IPS-NIHi7 (cell line): ENCODE results near the gene B3GAT1.

Source experiments
- DNase-seq: peaks from one replicate; pipeline ENCODE4 v3.0.0; 2012; ENCODE audit warnings: mixed read lengths; ENCODE audit errors: extremely low spot score

Gene B3GAT1

GRCh38 chr11:134391656-134392055, 20.4 kb downstream of the B3GAT1 start:
- no peak for DNase-seq

- DNase-seq: no peak
Measured at GRCh38 chr11:134390706-134391569, 21.1 kb downstream of the B3GAT1 start.

GRCh38 chr11:134389464-134390180, 22.4 kb downstream of the B3GAT1 start:
- DNase-seq: no peak

DNA sequence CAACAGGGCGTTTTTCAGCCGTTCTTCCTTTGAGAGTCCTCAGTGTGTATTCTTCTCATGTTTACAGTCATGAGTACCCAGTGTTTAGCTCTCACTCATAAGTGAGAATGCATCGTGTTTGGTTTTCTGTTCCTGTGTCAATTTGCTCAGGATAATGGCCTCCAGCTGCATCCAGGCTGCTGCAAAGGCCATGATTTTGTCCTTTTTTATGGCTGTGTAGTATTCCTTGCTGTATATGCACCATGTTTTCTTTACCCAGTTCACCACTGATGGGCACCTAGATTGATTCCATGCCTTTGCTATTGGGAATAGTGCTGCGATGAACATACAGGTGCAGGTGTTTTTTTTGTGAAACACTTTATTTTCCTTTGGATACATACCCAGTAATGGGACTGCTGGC, 23.5 kb downstream of the B3GAT1 start:
- no peak for DNase-seq

DNA sequence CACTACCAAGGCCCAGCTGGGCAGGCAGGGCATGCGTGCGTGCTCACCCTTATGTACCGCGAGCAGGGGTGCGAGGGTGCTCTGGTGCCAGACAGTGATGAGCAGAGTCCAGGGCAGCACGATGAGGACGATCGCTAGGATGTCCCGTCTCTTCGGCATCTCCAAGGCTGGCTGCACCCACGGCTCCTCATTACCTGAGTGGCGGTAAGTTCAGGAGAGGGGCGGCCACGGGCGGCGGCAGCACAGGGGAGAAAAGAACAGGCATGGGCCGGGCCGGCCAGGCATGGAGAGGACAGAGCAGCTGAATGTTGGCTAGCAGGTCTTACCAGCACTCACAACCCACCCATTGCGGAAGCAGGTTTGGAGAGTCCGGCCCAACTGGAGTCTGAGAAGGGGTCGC, 24.5 kb downstream of the B3GAT1 start:
- DNase-seq: no peak

- DNase-seq: no peak
Measured at GRCh38 chr11:134386945-134387344, 25.1 kb downstream of the B3GAT1 start.

- DNase-seq: no peak
Measured at GRCh38 chr11:134385774-134386565, 26.1 kb downstream of the B3GAT1 start.

DNA sequence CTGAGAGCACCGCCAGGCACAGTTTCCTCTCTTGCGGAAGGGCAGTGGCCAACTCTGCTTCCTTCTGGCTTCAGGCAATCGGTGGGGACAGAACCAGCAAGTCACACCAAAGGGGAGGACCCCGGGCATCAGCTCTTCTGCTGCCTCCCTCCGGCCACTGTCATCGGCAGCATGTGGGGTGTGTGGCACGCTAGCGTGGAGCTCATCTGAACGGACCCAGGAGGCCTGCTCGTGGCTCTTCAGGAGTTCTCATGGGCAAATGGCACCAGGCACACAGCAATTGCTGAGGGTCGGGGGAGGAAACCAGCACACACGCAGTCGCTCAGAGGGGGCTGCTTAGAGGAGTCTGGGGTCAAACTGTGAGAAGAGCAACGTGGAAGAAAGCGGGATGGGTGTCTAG, 26.9 kb downstream of the B3GAT1 start:
- DNase-seq: no peak

- no peak for DNase-seq
Measured at GRCh38 chr11:134384406-134384805, 27.6 kb downstream of the B3GAT1 start.

DNA sequence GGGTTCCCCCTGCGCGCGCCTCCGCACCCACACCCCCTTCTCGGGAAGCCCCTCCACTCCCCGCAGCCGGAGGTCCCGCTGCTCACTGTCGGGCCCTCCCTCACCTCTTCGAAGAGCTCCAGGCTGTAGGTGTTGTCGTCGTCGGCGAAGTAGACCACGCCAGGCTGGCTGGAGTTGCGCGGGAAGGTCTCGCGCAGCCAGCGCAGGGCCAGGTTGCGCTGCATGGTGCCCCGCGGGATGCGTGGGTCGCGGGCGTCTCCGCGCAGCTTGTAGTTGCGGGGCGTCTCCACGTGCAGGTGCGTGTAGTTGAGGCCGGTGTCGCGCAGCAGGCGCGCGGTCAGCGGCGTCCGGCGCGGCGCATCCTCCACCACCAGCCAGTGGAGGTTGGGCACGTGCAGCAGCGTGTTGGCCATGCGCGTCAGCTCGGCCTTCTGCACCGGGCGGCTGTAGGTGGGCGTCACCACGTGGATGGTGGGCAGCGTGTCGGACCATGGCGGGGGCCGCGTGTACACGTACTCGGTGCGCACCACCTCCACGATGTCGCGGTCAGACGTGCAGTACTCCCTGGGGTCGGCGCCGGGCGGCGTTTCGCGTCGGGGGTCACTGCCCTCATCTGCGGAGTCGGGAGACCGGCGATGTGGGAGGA, 28.3 kb downstream of the B3GAT1 start:
- DNase-seq: no peak

DNA sequence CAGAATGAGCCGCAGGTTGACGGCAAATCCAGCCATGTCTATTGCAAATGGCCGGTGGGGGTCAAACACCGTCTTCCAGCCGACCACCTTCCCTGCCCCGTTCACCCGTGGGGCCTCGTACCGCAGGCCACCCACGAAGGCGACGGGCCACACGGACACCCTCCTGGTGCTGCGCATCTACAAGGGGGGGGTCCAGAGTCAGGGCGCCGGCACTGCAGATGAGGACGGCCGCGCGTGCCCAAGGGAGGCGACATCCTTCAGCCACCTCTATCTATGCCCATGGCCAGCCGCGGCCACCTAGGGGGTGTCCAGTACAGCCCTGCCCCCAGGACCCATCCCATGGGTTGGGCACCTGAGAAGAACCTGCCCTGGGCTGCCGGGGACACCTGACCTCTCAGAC, 29.2 kb downstream of the B3GAT1 start:
- no peak for DNase-seq

DNA sequence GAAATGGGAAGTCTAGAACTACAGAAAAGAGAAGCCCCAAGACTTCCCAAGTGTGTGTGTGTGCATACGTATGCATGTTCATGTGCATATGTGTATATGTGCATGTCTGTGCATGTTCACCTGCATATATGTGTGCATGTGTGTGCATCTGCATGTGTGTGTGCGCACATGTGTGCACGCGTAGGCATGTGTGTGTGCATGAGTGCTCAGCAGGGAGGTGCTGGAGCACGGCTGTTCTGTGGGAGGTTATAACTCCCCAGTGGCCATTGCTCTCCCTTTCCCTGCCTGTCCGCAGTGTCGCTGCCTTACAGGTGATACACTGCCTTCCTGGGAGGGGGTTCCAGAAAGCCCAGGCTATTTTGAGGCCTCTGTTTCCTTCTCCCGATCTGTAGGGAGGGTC, 29.8 kb downstream of the B3GAT1 start:
- DNase-seq: no peak

GRCh38 chr11:134380785-134381184, 31.3 kb downstream of the B3GAT1 start:
- no peak for DNase-seq

GRCh38 chr11:134380229-134380628, 31.8 kb downstream of the B3GAT1 start:
- DNase-seq: no peak

GRCh38 chr11:134379241-134379640, 32.8 kb downstream of the B3GAT1 start:
- DNase-seq: no peak

- DNase-seq: no peak
Measured at GRCh38 chr11:134377876-134378275, 34.2 kb downstream of the B3GAT1 start.

GRCh38 chr11:134376150-134376921, 35.7 kb downstream of the B3GAT1 start:
- peak; percentile 42 for DNase-seq

DNA sequence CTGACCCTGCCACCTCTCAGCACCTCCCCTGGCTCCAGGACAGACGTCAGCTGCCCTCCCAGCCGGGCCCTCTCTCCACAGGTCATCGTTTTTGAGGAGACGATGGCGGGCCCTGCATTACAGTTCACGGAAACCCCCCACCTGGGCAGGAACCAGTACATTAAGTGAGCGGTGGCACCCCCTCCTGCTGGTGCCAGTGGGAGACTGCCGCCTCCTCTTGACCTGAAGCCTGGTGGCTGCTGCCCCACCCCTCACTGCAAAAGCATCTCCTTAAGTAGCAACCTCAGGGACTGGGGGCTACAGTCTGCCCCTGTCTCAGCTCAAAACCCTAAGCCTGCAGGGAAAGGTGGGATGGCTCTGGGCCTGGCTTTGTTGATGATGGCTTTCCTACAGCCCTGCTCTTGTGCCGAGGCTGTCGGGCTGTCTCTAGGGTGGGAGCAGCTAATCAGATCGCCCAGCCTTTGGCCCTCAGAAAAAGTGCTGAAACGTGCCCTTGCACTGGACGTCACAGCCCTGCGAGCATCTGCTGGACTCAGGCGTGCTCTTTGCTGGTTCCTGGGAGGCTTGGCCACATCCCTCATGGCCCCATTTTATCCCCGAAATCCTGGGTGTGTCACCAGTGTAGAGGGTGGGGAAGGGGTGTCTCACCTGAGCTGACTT, 37.0 kb downstream of the B3GAT1 start:
- no peak for DNase-seq

DNA sequence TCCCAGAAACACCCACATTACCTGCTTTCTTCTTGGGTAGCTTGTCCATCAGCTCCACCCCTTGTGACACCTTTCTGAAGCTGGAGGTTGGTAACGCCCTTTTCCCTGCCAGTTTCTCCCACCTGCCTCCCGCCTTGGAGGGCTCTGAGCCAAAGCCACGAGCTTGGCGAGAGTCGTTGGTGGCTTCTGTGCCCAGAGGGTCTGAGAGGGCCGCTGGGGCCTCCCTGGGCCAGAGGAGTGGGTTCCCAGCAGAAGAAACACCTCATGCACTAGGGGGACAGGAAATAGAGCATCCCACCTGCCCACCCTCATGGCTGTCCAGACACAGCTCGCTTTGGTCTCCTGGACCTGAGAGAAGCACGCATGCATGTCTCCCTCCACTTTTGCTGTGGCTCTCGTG, 37.9 kb downstream of the B3GAT1 start:
- DNase-seq: no peak

- no peak for DNase-seq
Measured at GRCh38 chr11:134373591-134374052, 38.4 kb downstream of the B3GAT1 start.
